Type B pancreatic cell (in vitro differentiated cells): ENCODE results near the gene B2M. TPM values are rescaled to one million over a fixed set of nuclear protein-coding genes. Genes with fewer than 3 reads are reported as not detected.

ENCODE experiments used
- DNase-seq: peaks from one replicate; pipeline ENCODE4 v3.0.0; 2021; ENCODE audit warnings: mixed read lengths; ENCODE audit not compliant: unreplicated experiment; ENCODE audit errors: extremely low spot score
- H3K27ac Mint-ChIP-seq: 2 replicates; pipeline ENCODE4 v1.8.0; 2021; ENCODE audit warnings: mild to moderate bottlenecking, mixed read lengths
- H3K27me3 Mint-ChIP-seq: 2 replicates; pipeline ENCODE4 v1.8.0; 2021; ENCODE audit warnings: mixed read lengths
- H3K36me3 Mint-ChIP-seq: 2 replicates; pipeline ENCODE4 v1.8.0; 2021; ENCODE audit warnings: mixed read lengths
- H3K4me1 Mint-ChIP-seq: one replicate; pipeline ENCODE4 v1.8.0; 2021; ENCODE audit warnings: mixed read lengths; ENCODE audit not compliant: unreplicated experiment
- H3K4me3 Mint-ChIP-seq: 2 replicates; pipeline ENCODE4 v1.8.0; 2021; ENCODE audit warnings: mild to moderate bottlenecking, mixed read lengths
- H3K9me3 Mint-ChIP-seq: 2 replicates; pipeline ENCODE4 v1.8.0; 2021; ENCODE audit warnings: mixed read lengths
- CTCF ChIP-seq: fragments of 200-600 bp; sonication (generic); conservative IDR thresholded peaks from 2 replicates; pipeline ENCODE4 v1.5.0; 2021; ENCODE audit warnings: antibody characterized with exemption, mild to moderate bottlenecking
- total RNA-seq: library from RNA; stranded (reverse); gene quantifications from 2 replicates; pipeline ENCODE4 v1.2.1, GENCODE V29; 2021; ENCODE audit warnings: low replicate concordance

Gene B2M
- total RNA-seq, 1 donor from 2014 or later: 400 TPM

GRCh38 chr15:44666210-44667038 lies 44.9 kb upstream of the B2M start:
- no peaks in the 10 kb centered on the region for H3K9me3 Mint-ChIP-seq
- no peak overlapping the region for H3K27ac Mint-ChIP-seq
- H3K36me3 Mint-ChIP-seq: no peaks in the 10 kb centered on the region
- H3K4me1 Mint-ChIP-seq: peaks cover 9% of the 10 kb centered on the region
- no peak for TF ChIP-seq CTCF
- no peak overlapping the region for H3K4me3 Mint-ChIP-seq
- DNase-seq: no peak
- H3K27me3 Mint-ChIP-seq: peaks cover 14% of the 10 kb centered on the region

DNA sequence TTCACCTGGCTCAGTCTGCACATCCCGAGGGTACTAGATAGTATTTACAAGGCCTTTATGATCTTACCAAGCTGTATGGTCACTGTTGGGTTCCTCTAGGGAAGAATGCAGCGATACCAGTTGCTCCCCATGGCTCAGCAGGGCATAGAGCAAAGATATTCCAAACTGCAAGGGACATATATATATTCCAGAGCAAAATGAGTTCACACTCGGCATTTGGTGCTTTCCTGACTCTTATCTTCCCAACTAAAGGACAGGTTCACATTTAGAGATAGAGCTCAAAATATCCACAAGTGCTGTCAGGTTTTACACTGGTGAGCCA lies 44.3 kb upstream of the B2M start:
- Mint-ChIP-seq H3K4me1 (peaks cover 5% of the 10 kb centered on the region), H3K27ac (no peak overlapping the region), H3K27me3 (peaks cover 14% of the 10 kb centered on the region), H3K4me3 (no peak overlapping the region), H3K36me3 (no peaks in the 10 kb centered on the region), H3K9me3 (no peaks in the 10 kb centered on the region)
- no peak for DNase-seq
- TF ChIP-seq CTCF: no peak

DNA sequence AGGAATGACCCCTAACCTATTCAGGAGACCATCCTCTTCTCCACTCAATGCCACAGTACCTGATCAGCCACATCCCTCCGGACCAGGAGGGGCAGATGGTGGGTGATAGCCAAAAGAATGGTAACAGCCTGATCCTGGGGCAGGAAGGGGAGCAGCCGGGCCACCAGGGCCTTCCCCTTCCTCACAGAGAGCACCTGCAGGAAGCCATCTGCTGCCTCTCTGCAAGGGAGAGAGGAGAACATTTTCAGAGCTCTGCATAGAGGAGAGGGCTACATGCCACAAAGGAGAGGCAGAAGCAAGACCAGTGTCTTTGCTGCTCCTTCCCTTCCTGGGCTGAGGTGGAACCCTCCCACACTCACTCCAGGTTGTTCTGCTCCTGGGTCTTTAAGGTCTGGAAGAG lies 42.4 kb upstream of the B2M start:
- DNase-seq: no peak
- H3K27ac Mint-ChIP-seq: no peak overlapping the region
- no peak overlapping the region for H3K4me3 Mint-ChIP-seq
- H3K9me3 Mint-ChIP-seq: no peaks in the 10 kb centered on the region
- H3K27me3 Mint-ChIP-seq: peaks cover 18% of the 10 kb centered on the region
- no peak for TF ChIP-seq CTCF
- H3K36me3 Mint-ChIP-seq: no peaks in the 10 kb centered on the region
- H3K4me1 Mint-ChIP-seq: peaks cover 1% of the 10 kb centered on the region

GRCh38 chr15:44670087-44670950 lies 41.0 kb upstream of the B2M start:
- no peak for DNase-seq
- H3K27ac Mint-ChIP-seq: no peak overlapping the region
- peaks cover 22% of the 10 kb centered on the region for H3K27me3 Mint-ChIP-seq
- H3K4me1 Mint-ChIP-seq: no peaks in the 10 kb centered on the region
- TF ChIP-seq CTCF: no peak
- no peaks in the 10 kb centered on the region for H3K9me3 Mint-ChIP-seq
- no peaks in the 10 kb centered on the region for H3K36me3 Mint-ChIP-seq
- no peak overlapping the region for H3K4me3 Mint-ChIP-seq

- Mint-ChIP-seq H3K4me1 (no peaks in the 10 kb centered on the region), H3K27ac (peak overlapping the region; percentile 26), H3K4me3 (no peak overlapping the region), H3K36me3 (no peaks in the 10 kb centered on the region), H3K9me3 (no peaks in the 10 kb centered on the region), H3K27me3 (peaks cover 8% of the 10 kb centered on the region)
- no peak for DNase-seq
- no peak for TF ChIP-seq CTCF
Measured at GRCh38 chr15:44673639-44674038, 37.7 kb upstream of the B2M start.
